OCI-LY3 (cell line): ENCODE measurements around the gene STT3B.

Source experiments
- CTCF ChIP-seq: fragments of 200-600, 300-600 bp; sonication (generic); IDR thresholded peaks from 2 replicates; pipeline ENCODE4 v1.5.1; 2014; ENCODE audit warnings: antibody characterized with exemption, low read length, low read depth
- EZH2phosphoT487 ChIP-seq: fragments of 200-600 bp; shearing (Covaris generic); IDR thresholded peaks from 2 replicates; pipeline ENCODE4 v1.6.1; 2018; ENCODE audit warnings: antibody characterized with exemption, mixed run types, low read depth

- TF ChIP-seq CTCF (no peak), EZH2phosphoT487 (no peak)
These were observed 10.6 kb upstream of the STT3B start for GRCh38 chr3:31522152-31522551.
